ENCODE measurements around the gene RABL3.

GRCh38 chr3:120678984-120679383 is 63.3 kb downstream of the RABL3 start:
- TF ChIP-seq GATA2 (IDR thresholded peaks at IDR 0.05; ENCODE audit: low read depth, low read length), result no peak
- no peak for TF ChIP-seq GATA3 (IDR thresholded peaks at IDR 0.05; ENCODE audit: low read depth, low read length)

Data from SH-SY5Y (cell line).